NCI-H82 treated with DMSO at 0.1 percent for 48 hours (cell line): ENCODE data around the gene ACOT8.
"Not testable (repeated sequence)": the region's sequence is repeated elsewhere in the genome, so short reads cannot be mapped to it uniquely, and the experiment has no call there.

Experiments
- DNase-seq: peaks from one replicate; lab custom pipeline; 2025; ENCODE audit not compliant: unreplicated experiment; lab: John Stamatoyannopoulos, UW

Gene ACOT8

GRCh38 chr20:45857114-45857881 is at the start of gene ACOT8, which contains the start of gene ZSWIM3:
Gene ACOT8 (minus strand): TSS chr20:45857392. CDS start chr20:45857315, 77 bp downstream.
Gene ZSWIM3 (plus strand): TSS chr20:45857614. CDS start chr20:45857826, 212 bp downstream.
- peak; percentile 100 for DNase-seq

GRCh38 chr20:45905505-45906079 is 48.4 kb upstream of the ACOT8 start:
- no peak for DNase-seq

GRCh38 chr20:45904583-45905504 is 47.7 kb upstream of the ACOT8 start:
- DNase-seq, result no peak

GRCh38 chr20:45902199-45902701 is 45.1 kb upstream of the ACOT8 start:
- no peak for DNase-seq

GRCh38 chr20:45901332-45901731 is 44.1 kb upstream of the ACOT8 start:
- not testable (repeated sequence) for DNase-seq

GRCh38 chr20:45899046-45899835 is 42.0 kb upstream of the ACOT8 start:
- DNase-seq, result no peak

GRCh38 chr20:45898285-45898684 is 41.1 kb upstream of the ACOT8 start:
- DNase-seq, result no peak

GRCh38 chr20:45897692-45898091 is 40.5 kb upstream of the ACOT8 start:
- DNase-seq, result no peak

GRCh38 chr20:45897289-45897688 is 40.1 kb upstream of the ACOT8 start:
- DNase-seq, result no peak

- DNase-seq, result no peak
These were observed 39.5 kb upstream of the ACOT8 start for GRCh38 chr20:45896641-45897161.

GRCh38 chr20:45894797-45895196 is 37.6 kb upstream of the ACOT8 start:
- DNase-seq, result no peak

GRCh38 chr20:45893831-45894230 is 36.6 kb upstream of the ACOT8 start:
- no peak for DNase-seq

- DNase-seq, result no peak
These were observed 35.8 kb upstream of the ACOT8 start for GRCh38 chr20:45892828-45893500.

- no peak for DNase-seq
These were observed 35.0 kb upstream of the ACOT8 start for GRCh38 chr20:45892049-45892825.

GRCh38 chr20:45890985-45891983 is 34.1 kb upstream of the ACOT8 start, which contains the start of the genes CTSA and NEURL2:
Gene CTSA (plus strand): TSS chr20:45891335. CDS start chr20:45891569, 234 bp downstream.
Gene NEURL2 (minus strand): TSS chr20:45891208. CDS start chr20:45890991, 217 bp downstream.
- peak; percentile 72 for DNase-seq

GRCh38 chr20:45890077-45890984 is 33.1 kb upstream of the ACOT8 start:
- peak; percentile 82 for DNase-seq
